ENCODE results near the gene BAHCC1.
A peak's percentile ranks its signal among the peaks of the same experiment; 100 is the strongest.

The BAHCC1 gene

GRCh38 chr17:81482673-81483072 lies 87.4 kb downstream of the BAHCC1 start:
- DNase-seq = no peak

GRCh38 chr17:81483085-81483861 lies 88.0 kb downstream of the BAHCC1 start:
- no peak for DNase-seq

- DNase-seq = no peak
Measured at GRCh38 chr17:81483862-81484194, 88.6 kb downstream of the BAHCC1 start.

- DNase-seq = peak; percentile 32
Measured at GRCh38 chr17:81484195-81484979, 89.1 kb downstream of the BAHCC1 start.

- no peak for DNase-seq
Measured at GRCh38 chr17:81486199-81486810, 91.0 kb downstream of the BAHCC1 start.

GRCh38 chr17:81487089-81487486 lies 91.8 kb downstream of the BAHCC1 start:
- DNase-seq = no peak

- DNase-seq = no peak
Measured at GRCh38 chr17:81487487-81488275, 92.4 kb downstream of the BAHCC1 start.

- DNase-seq = no peak
Measured at GRCh38 chr17:81488276-81488860, 93.1 kb downstream of the BAHCC1 start.

GRCh38 chr17:81489012-81489997 lies 94.0 kb downstream of the BAHCC1 start:
- no peak for DNase-seq

GRCh38 chr17:81489998-81490992 lies 95.0 kb downstream of the BAHCC1 start:
- DNase-seq = no peak

- DNase-seq = no peak
Measured at GRCh38 chr17:81491181-81491581, 95.9 kb downstream of the BAHCC1 start.

- DNase-seq = no peak
Measured at GRCh38 chr17:81491761-81492160, 96.5 kb downstream of the BAHCC1 start.

- no peak for DNase-seq
Measured at GRCh38 chr17:81492202-81492601, 96.9 kb downstream of the BAHCC1 start.

GRCh38 chr17:81492706-81493105 lies 97.4 kb downstream of the BAHCC1 start:
- no peak for DNase-seq

GRCh38 chr17:81493198-81494038 lies 98.2 kb downstream of the BAHCC1 start:
- DNase-seq = no peak

- peak; percentile 35 for DNase-seq
Measured at GRCh38 chr17:81494626-81495377, 99.5 kb downstream of the BAHCC1 start.

GRCh38 chr17:81498953-81499600 lies 103.8 kb downstream of the BAHCC1 start:
- DNase-seq = no peak

GRCh38 chr17:81499601-81499970 lies 104.3 kb downstream of the BAHCC1 start:
- DNase-seq = no peak

Measured in DMS79 (cell line).